ENCODE data around the gene SLC17A1.

- TF ChIP-seq CTCF (IDR thresholded peaks at IDR 0.05) (no peak), POLR2A (IDR thresholded peaks at IDR 0.05) (no peak)
Measured at GRCh38 chr6:25875926-25876602, 44.2 kb upstream of the SLC17A1 start.
